NAMALWA (cell line): Measurements from ENCODE around the gene DOK5.

ENCODE experiments used
- DNase-seq: peaks from one replicate; pipeline ENCODE4 v3.0.0-alpha.2; 2015; ENCODE audit warnings: low spot score

DOK5 gene

GRCh38 chr20:54611708-54612412, 136.5 kb downstream of the DOK5 start:
- DNase-seq, result no peak

GRCh38 chr20:54618412-54618811, 143.0 kb downstream of the DOK5 start:
- DNase-seq, result no peak

- no peak for DNase-seq
Observed at GRCh38 chr20:54619181-54619580, 143.8 kb downstream of the DOK5 start.

GRCh38 chr20:54619682-54620081, 144.3 kb downstream of the DOK5 start:
- no peak for DNase-seq

- DNase-seq, result no peak
Observed at GRCh38 chr20:54620611-54621010, 145.2 kb downstream of the DOK5 start.

GRCh38 chr20:54622333-54623295, 147.2 kb downstream of the DOK5 start:
- no peak for DNase-seq

GRCh38 chr20:54623991-54624569, 148.7 kb downstream of the DOK5 start:
- DNase-seq, result no peak

GRCh38 chr20:54624706-54625390, 149.5 kb downstream of the DOK5 start:
- no peak for DNase-seq

GRCh38 chr20:54625497-54625896, 150.1 kb downstream of the DOK5 start:
- DNase-seq, result no peak

- DNase-seq, result no peak
Observed at GRCh38 chr20:54626126-54626525, 150.7 kb downstream of the DOK5 start.

- DNase-seq, result no peak
Observed at GRCh38 chr20:54629632-54630031, 154.2 kb downstream of the DOK5 start.

- DNase-seq, result no peak
Observed at GRCh38 chr20:54630582-54630981, 155.2 kb downstream of the DOK5 start.

GRCh38 chr20:54631059-54631458, 155.7 kb downstream of the DOK5 start:
- no peak for DNase-seq

- no peak for DNase-seq
Observed at GRCh38 chr20:54633374-54634355, 158.3 kb downstream of the DOK5 start.

- no peak for DNase-seq
Observed at GRCh38 chr20:54636575-54636974, 161.2 kb downstream of the DOK5 start.

- no peak for DNase-seq
Observed at GRCh38 chr20:54639941-54640340, 164.5 kb downstream of the DOK5 start.

GRCh38 chr20:54640800-54641199, 165.4 kb downstream of the DOK5 start:
- DNase-seq, result no peak

- DNase-seq, result no peak
Observed at GRCh38 chr20:54642864-54643667, 167.7 kb downstream of the DOK5 start.

GRCh38 chr20:54643761-54644160, 168.4 kb downstream of the DOK5 start:
- DNase-seq, result no peak
